GM23248 (cell line): ENCODE results near the gene FAM25G.

ENCODE experiments used
- EZH2 ChIP-seq: fragments of 200-600 bp; sonication (generic); IDR thresholded peaks from 2 replicates; pipeline ENCODE4 v1.6.1; 2018; ENCODE audit warnings: antibody characterized with exemption, mild to moderate bottlenecking; ENCODE audit not compliant: insufficient read depth, poor library complexity, severe bottlenecking
- EZH2phosphoT487 ChIP-seq: fragments of 200-600 bp; sonication (generic); IDR thresholded peaks from 2 replicates; pipeline ENCODE4 v1.6.1; 2018; ENCODE audit warnings: antibody characterized with exemption, moderate library complexity, mild to moderate bottlenecking, low read depth; ENCODE audit not compliant: insufficient read depth

- no peak for TF ChIP-seq EZH2phosphoT487
- TF ChIP-seq EZH2, result no peak
These were observed 45.8 kb downstream of the FAM25G start for GRCh38 chr10:47445720-47446119.
